ENCODE results near the gene P4HA3. TPM values are rescaled to one million over a fixed set of nuclear protein-coding genes. Genes with fewer than 3 reads are reported as not detected.
"Not testable (repeated sequence)": the region's sequence is repeated elsewhere in the genome, so short reads cannot be mapped to it uniquely, and the experiment has no call there.

Gene P4HA3
- not detected for total RNA-seq

GRCh38 chr11:74311352-74311926 is at the start of gene P4HA3:
P4HA3 (minus strand) TSS chr11:74311640; CDS start chr11:74311611, 29 bp downstream.
- Mint-ChIP-seq H3K4me1 (peaks cover 5% of the 10 kb centered on the region), H3K36me3 (no peaks in the 10 kb centered on the region), H3K4me3 (peak within 1 kb of the TSS; percentile 45), H3K27ac (no peak within 1 kb of the TSS), H3K9me3 (ENCODE audit: low read depth) (no peaks in the 10 kb centered on the region), H3K27me3 (peaks cover 63% of the 10 kb centered on the region)
- DNase-seq (peak; percentile 63), ATAC-seq (peak; percentile 95)
- CTCF ChIA-PET: no interaction called here

DNA sequence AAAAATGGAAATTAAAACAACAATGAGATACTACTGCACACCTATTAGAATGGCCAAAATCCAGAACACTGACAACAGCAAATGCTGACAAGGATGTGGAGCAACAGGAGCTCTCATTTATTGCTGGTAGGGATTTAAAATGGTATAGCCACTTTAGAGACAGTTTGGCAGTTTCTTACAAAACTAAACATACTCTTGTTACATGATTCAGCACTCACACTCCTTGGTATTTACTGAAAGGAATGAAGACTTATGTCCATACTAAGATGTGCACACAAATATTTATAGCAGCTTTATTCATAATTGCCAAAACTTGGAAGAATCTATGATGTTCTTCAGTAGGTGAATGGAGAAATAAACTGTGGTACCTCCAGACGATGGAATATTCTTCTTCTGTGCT is 46.0 kb upstream of the P4HA3 start:
- DNase-seq (no peak), ATAC-seq (no peak)
- Mint-ChIP-seq H3K27ac (no peak overlapping the region), H3K27me3 (no peaks in the 10 kb centered on the region), H3K9me3 (ENCODE audit: low read depth) (no peaks in the 10 kb centered on the region), H3K4me3 (no peak overlapping the region), H3K4me1 (peaks cover 15% of the 10 kb centered on the region), H3K36me3 (peaks cover 24% of the 10 kb centered on the region)
- CTCF ChIA-PET: no interaction called here

DNA sequence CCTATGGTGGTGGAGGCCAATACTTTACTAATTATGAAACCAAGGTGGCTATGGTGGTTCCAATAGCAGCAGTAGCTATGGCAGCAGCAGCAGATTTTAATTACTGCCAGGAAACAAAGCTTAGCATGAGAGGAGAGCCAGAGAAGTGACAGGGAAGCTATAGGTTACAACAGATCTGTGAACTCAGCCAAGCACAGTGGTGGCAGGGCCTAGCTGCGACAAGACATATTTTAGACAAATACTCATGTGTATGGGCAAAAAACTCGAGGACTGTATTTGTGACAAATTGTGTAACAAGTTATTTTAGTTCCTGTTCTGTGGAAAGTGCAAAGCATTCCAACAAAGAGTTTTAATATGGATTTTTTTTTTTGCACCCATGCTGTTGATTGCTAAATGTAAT is 44.2 kb upstream of the P4HA3 start:
- Mint-ChIP-seq H3K36me3 (peaks cover 18% of the 10 kb centered on the region), H3K27ac (no peak overlapping the region), H3K9me3 (ENCODE audit: low read depth) (no peaks in the 10 kb centered on the region), H3K4me1 (peaks cover 15% of the 10 kb centered on the region), H3K27me3 (no peaks in the 10 kb centered on the region), H3K4me3 (no peak overlapping the region)
- ATAC-seq (no peak), DNase-seq (no peak)
- CTCF ChIA-PET: interaction anchor here (1.3 kb wide), 1 partner anchor 97 kb away, joined by 4 read pairs; no protein-coding TSS in a partner anchor

DNA sequence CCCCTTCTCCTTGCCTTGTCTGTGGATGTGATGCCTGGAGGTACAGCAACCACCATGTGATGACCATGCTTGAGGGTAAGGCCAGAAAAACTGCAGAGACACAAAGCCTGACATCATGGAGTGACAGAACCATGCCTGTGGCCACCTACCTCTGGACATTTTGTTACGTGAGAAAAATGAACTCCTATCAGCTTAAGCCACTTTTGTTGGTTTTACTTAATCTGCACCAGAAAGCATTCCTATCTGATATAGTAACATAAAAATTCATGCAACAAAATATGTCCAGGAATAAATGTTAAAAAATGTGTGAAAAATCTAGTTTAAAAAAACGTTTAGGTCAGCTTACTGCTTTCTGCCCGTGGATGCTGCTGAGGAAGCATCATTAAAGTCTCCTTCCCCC is 42.6 kb upstream of the P4HA3 start:
- Mint-ChIP-seq H3K27me3 (no peaks in the 10 kb centered on the region), H3K36me3 (peaks cover 9% of the 10 kb centered on the region), H3K4me3 (no peak overlapping the region), H3K9me3 (ENCODE audit: low read depth) (no peaks in the 10 kb centered on the region), H3K27ac (no peak overlapping the region), H3K4me1 (peaks cover 15% of the 10 kb centered on the region)
- CTCF ChIA-PET: interaction anchor here (1.1 kb wide), 1 partner anchor 96 kb away, joined by 3 read pairs; no protein-coding TSS in a partner anchor
- no peak for ATAC-seq
- no peak for DNase-seq

DNA sequence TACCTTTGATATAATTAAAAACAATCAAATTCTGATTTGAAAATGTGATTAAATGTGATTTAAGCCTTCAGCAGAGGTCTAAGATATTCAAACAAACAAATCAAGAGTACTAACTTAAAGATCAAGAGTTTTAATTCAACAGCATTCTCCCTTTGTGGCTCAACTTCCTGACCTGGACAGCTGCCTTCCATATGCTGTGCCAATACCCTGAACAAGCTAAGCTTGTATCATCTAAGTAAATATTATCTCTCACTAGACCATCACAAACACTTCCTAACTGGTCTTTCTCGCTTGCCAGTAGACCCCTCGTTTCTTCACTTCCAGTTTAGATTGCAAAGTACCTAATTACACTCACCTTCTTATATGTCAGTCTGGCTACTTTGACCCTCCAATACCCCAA is 35.9 kb upstream of the P4HA3 start:
- Mint-ChIP-seq H3K9me3 (ENCODE audit: low read depth) (no peaks in the 10 kb centered on the region), H3K27ac (no peak overlapping the region), H3K4me1 (no peaks in the 10 kb centered on the region), H3K4me3 (no peak overlapping the region), H3K27me3 (no peaks in the 10 kb centered on the region), H3K36me3 (peaks cover 5% of the 10 kb centered on the region)
- CTCF ChIA-PET: no interaction called here
- no peak for DNase-seq
- no peak for ATAC-seq

DNA sequence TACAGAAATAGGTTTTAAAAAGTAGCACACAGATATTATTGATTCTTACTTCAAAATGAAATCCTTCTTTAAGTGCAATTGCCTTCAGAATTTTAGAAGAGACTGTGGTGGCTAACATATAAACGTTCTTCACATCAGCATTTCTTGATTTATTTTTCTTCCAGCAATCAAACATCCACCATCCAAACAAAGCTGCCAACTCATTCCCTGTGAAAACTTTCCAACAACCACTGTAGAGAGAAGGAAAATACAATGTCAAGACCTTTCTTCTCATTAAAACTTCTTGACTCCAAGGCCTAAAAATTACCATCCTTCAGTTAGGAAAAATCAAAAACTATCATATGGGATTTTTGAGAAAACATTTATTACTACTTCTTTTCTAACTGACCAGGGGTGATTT is 34.0 kb upstream of the P4HA3 start:
- no peaks in the 10 kb centered on the region for H3K27me3 Mint-ChIP-seq
- ATAC-seq: no peak
- H3K9me3 Mint-ChIP-seq (ENCODE audit: low read depth): no peaks in the 10 kb centered on the region
- H3K36me3 Mint-ChIP-seq: peaks cover 14% of the 10 kb centered on the region
- H3K4me3 Mint-ChIP-seq: no peak overlapping the region
- no peaks in the 10 kb centered on the region for H3K4me1 Mint-ChIP-seq
- no peak overlapping the region for H3K27ac Mint-ChIP-seq
- no peak for DNase-seq
- CTCF ChIA-PET: no interaction called here

DNA sequence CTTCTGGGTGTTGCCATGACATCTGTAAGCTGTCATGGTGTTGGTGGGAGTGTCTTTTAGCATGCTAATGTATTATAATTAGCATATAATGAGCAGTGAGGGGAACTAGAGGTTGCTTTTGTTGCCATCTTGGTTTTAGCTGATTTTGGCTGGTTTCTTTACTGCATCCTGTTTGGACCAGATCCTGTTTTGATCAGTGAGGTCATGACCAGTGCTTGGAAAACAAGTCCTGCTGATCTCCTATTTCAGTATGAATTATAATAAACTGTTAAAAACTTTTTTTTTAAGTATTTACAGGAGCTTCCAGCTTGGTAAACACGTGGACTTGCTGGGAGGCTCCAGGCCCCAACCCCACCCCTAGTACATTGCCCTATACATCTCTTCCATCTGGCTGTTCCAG is 30.5 kb upstream of the P4HA3 start:
- no peaks in the 10 kb centered on the region for H3K9me3 Mint-ChIP-seq (ENCODE audit: low read depth)
- ATAC-seq (no peak), DNase-seq (no peak)
- CTCF ChIA-PET: no interaction called here
- H3K36me3 Mint-ChIP-seq: peaks cover 24% of the 10 kb centered on the region
- H3K27ac Mint-ChIP-seq: no peak overlapping the region
- H3K4me3 Mint-ChIP-seq: no peak overlapping the region
- H3K4me1 Mint-ChIP-seq: no peaks in the 10 kb centered on the region
- no peaks in the 10 kb centered on the region for H3K27me3 Mint-ChIP-seq

- Mint-ChIP-seq H3K4me1 (no peaks in the 10 kb centered on the region), H3K4me3 (no peak overlapping the region), H3K27ac (no peak overlapping the region), H3K9me3 (ENCODE audit: low read depth) (no peaks in the 10 kb centered on the region), H3K27me3 (no peaks in the 10 kb centered on the region), H3K36me3 (peaks cover 20% of the 10 kb centered on the region)
- DNase-seq: no peak
- CTCF ChIA-PET: no interaction called here
- ATAC-seq: no peak
Measured at GRCh38 chr11:74339619-74340018, 28.2 kb upstream of the P4HA3 start.

DNA sequence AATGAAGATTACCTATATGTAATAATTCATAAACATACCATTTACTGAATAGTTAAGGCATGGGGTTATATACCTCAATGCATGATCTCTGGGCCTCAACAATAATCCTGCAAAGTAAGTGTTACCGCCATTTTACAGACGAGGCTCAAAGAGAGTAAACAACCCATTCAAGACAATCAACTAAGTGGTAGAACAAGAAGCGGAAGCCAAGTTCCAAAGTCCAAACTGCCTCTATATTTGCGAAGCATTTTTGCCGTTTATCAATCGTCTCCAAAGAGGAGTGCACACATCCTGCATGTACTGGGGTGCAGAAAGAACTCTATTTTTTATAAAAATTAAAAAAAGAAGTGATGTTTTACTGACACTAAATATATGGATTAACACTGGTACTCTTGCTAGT is 27.5 kb upstream of the P4HA3 start:
- no peaks in the 10 kb centered on the region for H3K27me3 Mint-ChIP-seq
- CTCF ChIA-PET: no interaction called here
- no peaks in the 10 kb centered on the region for H3K9me3 Mint-ChIP-seq (ENCODE audit: low read depth)
- ATAC-seq (no peak), DNase-seq (no peak)
- H3K4me1 Mint-ChIP-seq: no peaks in the 10 kb centered on the region
- H3K4me3 Mint-ChIP-seq: no peak overlapping the region
- H3K27ac Mint-ChIP-seq: no peak overlapping the region
- H3K36me3 Mint-ChIP-seq: peaks cover 20% of the 10 kb centered on the region

DNA sequence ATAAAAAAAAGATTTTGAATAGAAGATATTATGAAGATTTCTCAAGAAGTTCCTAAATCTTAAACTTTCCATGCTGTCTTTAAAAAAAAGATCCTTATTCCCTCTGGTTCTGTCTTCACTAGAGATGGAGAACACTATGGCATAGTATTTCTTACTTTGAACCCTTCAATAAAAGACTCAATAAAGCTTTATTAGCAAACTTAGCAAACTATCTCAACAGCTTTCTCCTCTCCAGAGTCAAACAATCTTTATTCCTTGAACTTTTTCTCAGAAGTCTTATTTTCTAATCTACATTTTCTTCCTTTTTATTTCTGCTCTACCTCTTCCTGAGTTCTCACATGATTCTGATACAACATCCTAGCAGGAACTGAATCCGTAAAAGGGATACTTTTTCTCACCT is 21.8 kb upstream of the P4HA3 start:
- ATAC-seq (no peak), DNase-seq (no peak)
- Mint-ChIP-seq H3K36me3 (peaks cover 5% of the 10 kb centered on the region), H3K4me1 (no peaks in the 10 kb centered on the region), H3K4me3 (no peak overlapping the region), H3K27ac (no peak overlapping the region), H3K9me3 (ENCODE audit: low read depth) (no peaks in the 10 kb centered on the region), H3K27me3 (no peaks in the 10 kb centered on the region)
- CTCF ChIA-PET: no interaction called here

GRCh38 chr11:74332291-74332690 is 20.9 kb upstream of the P4HA3 start:
- no peak overlapping the region for H3K27ac Mint-ChIP-seq
- H3K27me3 Mint-ChIP-seq: no peaks in the 10 kb centered on the region
- H3K4me3 Mint-ChIP-seq: no peak overlapping the region
- no peaks in the 10 kb centered on the region for H3K4me1 Mint-ChIP-seq
- H3K36me3 Mint-ChIP-seq: peaks cover 2% of the 10 kb centered on the region
- DNase-seq: no peak
- ATAC-seq: no peak
- H3K9me3 Mint-ChIP-seq (ENCODE audit: low read depth): no peaks in the 10 kb centered on the region
- CTCF ChIA-PET: no interaction called here

GRCh38 chr11:74331000-74331399 is 19.6 kb upstream of the P4HA3 start:
- H3K27me3 Mint-ChIP-seq; CTCF ChIA-PET; H3K4me3 Mint-ChIP-seq; H3K36me3 Mint-ChIP-seq; DNase-seq; ATAC-seq; H3K27ac Mint-ChIP-seq; H3K4me1 Mint-ChIP-seq; H3K9me3 Mint-ChIP-seq (ENCODE audit: low read depth): not testable (repeated sequence)

GRCh38 chr11:74330075-74330858 is 18.8 kb upstream of the P4HA3 start:
- Mint-ChIP-seq H3K4me3 (no peak overlapping the region), H3K36me3 (peaks cover 2% of the 10 kb centered on the region), H3K27me3 (no peaks in the 10 kb centered on the region), H3K4me1 (no peaks in the 10 kb centered on the region), H3K9me3 (ENCODE audit: low read depth) (no peaks in the 10 kb centered on the region), H3K27ac (no peak overlapping the region)
- ATAC-seq (no peak), DNase-seq (no peak)
- CTCF ChIA-PET: no interaction called here

DNA sequence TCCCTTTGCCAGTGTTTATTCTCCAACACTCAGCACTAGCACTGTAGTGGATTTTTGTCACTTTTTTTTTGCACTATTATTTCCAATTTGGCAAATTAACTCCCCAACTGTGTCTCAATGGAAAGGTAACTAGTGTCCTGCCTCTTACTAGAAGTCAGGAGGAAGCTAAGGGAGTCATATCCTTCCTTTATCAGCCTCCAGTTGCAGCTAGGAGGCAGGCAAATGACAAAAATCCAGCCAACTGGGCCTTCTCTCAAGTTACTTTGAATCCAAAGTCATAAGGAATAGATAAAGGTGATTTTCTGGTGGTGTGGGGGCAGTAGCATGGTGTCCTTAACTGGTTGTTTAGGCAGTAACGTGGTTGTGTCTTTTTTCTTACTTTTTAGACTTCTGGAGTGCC is 15.6 kb upstream of the P4HA3 start:
- H3K27ac Mint-ChIP-seq: no peak overlapping the region
- H3K9me3 Mint-ChIP-seq (ENCODE audit: low read depth): no peaks in the 10 kb centered on the region
- CTCF ChIA-PET: no interaction called here
- peaks cover 2% of the 10 kb centered on the region for H3K36me3 Mint-ChIP-seq
- peaks cover 11% of the 10 kb centered on the region for H3K27me3 Mint-ChIP-seq
- DNase-seq (no peak), ATAC-seq (no peak)
- H3K4me1 Mint-ChIP-seq: no peaks in the 10 kb centered on the region
- no peak overlapping the region for H3K4me3 Mint-ChIP-seq

All from activated CD8-positive, alpha-beta memory T cell treated with anti-CD3 and anti-CD28 coated beads, Interleukin-2, amount 10 ng/mL, durations not matched to agents 7 days and 5 days (primary cell).